Measurements from ENCODE around the gene FDX2.

The FDX2 gene

DNA sequence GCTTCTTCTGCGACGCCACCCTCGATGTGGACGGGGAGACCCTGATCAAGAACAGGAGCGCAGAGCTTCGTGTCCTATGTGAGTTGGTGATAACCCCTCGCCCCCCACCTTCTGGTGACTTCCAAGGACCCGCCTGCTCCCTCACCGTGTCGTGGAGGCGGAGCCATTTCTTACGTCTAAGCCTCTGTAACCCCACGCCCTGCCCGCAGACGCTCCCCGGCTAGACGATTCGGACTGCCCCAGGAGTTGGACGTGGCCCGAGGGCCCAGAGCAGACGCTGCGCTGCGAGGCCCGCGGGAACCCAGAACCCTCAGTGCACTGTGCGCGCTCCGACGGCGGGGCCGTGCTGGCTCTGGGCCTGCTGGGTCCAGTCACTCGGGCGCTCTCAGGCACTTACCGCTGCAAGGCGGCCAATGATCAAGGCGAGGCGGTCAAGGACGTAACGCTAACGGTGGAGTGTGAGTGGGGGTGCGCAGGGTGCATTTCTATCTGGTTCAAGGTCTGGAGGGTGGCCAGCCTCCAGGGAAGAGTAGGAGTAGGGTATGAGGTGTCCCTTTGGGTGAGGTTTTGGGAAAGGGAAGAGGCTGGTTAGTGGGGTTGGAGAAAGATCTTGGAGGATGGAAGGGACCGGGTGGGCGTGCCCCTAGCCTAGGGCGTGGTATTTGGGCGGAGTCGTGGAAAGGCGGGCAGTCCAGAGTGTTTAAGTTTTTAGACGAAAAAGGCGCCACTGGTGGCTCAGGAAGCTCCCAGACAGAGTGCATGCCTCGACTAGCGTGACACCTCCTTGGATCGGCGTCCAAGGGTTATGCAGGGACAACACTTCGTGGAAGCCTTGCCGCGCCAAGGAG lies 22.8 kb downstream of the FDX2 start:
- Histone ChIP-seq H3K9me3 (peaks cover 5% of the 10 kb centered on the region), H3K27me3 (peaks cover 100% of the 10 kb centered on the region), H3K4me1 (ENCODE audit: control insufficient read depth in 1 of 2, insufficient read depth in 1 of 2, low read depth in 1 of 2, low read length in 1 of 2) (peaks cover 65 to 76% of the 10 kb centered on the region in 2 experiments), H3K27ac (no peak overlapping the region), H3K4me3 (ENCODE audit: low read depth in 1 of 2, low read length in 1 of 2) (peak overlapping the region; percentile 46 to 54), H3K36me3 (no peaks in the 10 kb centered on the region)
- TF ChIP-seq CTCF (IDR thresholded peaks at IDR 0.05) = no peak

DNA sequence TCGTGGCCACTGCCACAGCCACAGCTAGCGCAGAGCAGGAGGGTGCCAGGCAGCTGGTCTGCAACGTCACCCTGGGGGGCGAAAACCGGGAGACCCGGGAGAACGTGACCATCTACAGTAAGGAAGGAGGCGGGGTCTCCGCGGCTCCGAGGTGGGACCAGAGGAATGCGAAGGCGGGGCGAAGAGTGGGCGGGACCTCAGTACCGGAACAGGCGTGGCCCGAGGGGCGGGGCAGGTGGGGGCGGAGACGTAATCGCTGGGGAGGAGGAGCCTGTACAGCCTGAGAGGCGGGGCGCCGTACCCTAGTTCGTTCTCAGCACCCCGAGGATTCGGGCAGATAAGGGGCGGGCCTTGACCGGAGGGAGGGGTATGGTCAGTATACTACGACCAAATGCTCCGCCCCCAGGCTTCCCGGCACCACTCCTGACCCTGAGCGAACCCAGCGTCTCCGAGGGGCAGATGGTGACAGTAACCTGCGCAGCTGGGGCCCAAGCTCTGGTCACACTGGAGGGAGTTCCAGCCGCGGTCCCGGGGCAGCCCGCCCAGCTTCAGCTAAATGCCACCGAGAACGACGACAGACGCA lies 23.5 kb downstream of the FDX2 start:
- no peak for TF ChIP-seq CTCF (IDR thresholded peaks at IDR 0.05)
- Histone ChIP-seq H3K4me1 (ENCODE audit: control insufficient read depth in 1 of 2, insufficient read depth in 1 of 2, low read depth in 1 of 2, low read length in 1 of 2) (peaks cover 72 to 84% of the 10 kb centered on the region in 2 experiments), H3K9me3 (peaks cover 5% of the 10 kb centered on the region), H3K27me3 (peaks cover 100% of the 10 kb centered on the region), H3K36me3 (no peaks in the 10 kb centered on the region), H3K27ac (peak overlapping the region; percentile 49), H3K4me3 (ENCODE audit: low read depth in 1 of 2, low read length in 1 of 2) (peak overlapping the region; percentile 46 to 54)

- Histone ChIP-seq H3K36me3 (no peaks in the 10 kb centered on the region), H3K27ac (peak overlapping the region; percentile 49), H3K4me1 (ENCODE audit: control insufficient read depth in 1 of 2, insufficient read depth in 1 of 2, low read depth in 1 of 2, low read length in 1 of 2) (peaks cover 79 to 90% of the 10 kb centered on the region in 2 experiments), H3K9me3 (peaks cover 5% of the 10 kb centered on the region), H3K27me3 (peaks cover 98% of the 10 kb centered on the region), H3K4me3 (ENCODE audit: low read depth in 1 of 2, low read length in 1 of 2) (peak overlapping the region; percentile 46 to 54)
- no peak for TF ChIP-seq CTCF (IDR thresholded peaks at IDR 0.05)
Measured at GRCh38 chr19:10291554-10292205, 24.1 kb downstream of the FDX2 start.

GRCh38 chr19:10290876-10291553 lies 24.8 kb downstream of the FDX2 start:
- Histone ChIP-seq H3K27ac (peak overlapping the region; percentile 49), H3K36me3 (peaks cover 3% of the 10 kb centered on the region), H3K4me1 (ENCODE audit: control insufficient read depth in 1 of 2, insufficient read depth in 1 of 2, low read depth in 1 of 2, low read length in 1 of 2) (peaks cover 83 to 94% of the 10 kb centered on the region in 2 experiments), H3K4me3 (ENCODE audit: low read depth in 1 of 2, low read length in 1 of 2) (peak overlapping the region; percentile 46 to 54), H3K9me3 (peaks cover 5% of the 10 kb centered on the region), H3K27me3 (peaks cover 91% of the 10 kb centered on the region)
- no peak for TF ChIP-seq CTCF (IDR thresholded peaks at IDR 0.05)

DNA sequence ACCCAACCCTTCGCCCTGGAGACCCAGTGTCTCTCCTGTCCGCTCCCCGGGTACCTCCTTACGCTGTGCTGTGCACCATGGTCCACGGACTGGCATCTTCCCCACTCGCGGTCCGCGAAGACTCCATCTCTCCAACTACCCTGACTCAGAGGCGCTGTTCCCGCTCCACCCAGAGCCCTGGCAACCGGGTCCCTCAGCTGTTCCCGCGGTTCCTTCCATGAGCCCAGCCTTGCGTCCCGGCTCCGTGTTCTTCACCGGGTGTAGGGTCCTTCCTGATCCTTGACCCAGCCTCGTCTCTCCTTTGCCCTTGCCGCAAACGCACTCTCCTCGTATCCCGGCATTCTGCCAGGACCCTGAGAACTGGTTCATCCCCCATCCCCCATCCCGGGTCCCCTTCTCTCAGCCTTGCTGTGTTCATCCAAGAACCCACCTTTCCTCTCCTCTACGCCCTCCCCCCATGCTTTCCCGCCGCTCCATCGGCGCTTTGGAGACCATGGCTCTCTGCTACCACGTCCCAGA lies 25.4 kb downstream of the FDX2 start:
- peaks cover 5% of the 10 kb centered on the region for H3K9me3 ChIP-seq
- TF ChIP-seq CTCF (IDR thresholded peaks at IDR 0.05) = no peak
- H3K27ac ChIP-seq = no peak overlapping the region
- H3K36me3 ChIP-seq = peaks cover 9% of the 10 kb centered on the region
- peaks cover 79 to 92% of the 10 kb centered on the region in 2 experiments for H3K4me1 ChIP-seq (ENCODE audit: control insufficient read depth in 1 of 2, insufficient read depth in 1 of 2, low read depth in 1 of 2, low read length in 1 of 2)
- peaks cover 85% of the 10 kb centered on the region for H3K27me3 ChIP-seq
- peak overlapping the region; percentile 46 to 54 for H3K4me3 ChIP-seq (ENCODE audit: low read depth in 1 of 2, low read length in 1 of 2)

Measured in neutrophil (primary cell).